Ovary (tissue), 3 donors: ENCODE data around the gene ADAR.
A peak's percentile ranks its signal among the peaks of the same experiment; 100 is the strongest.

Source experiments
- CTCF ChIP-seq, 3 donors: fragments of 450-650 bp in 2 of 3; fragments of 200-600 bp in 1 of 3; IDR thresholded peaks; one replicate each; pipeline versions ENCODE4 v1.5.1 to v1.8.0; 2016 to 2022; ENCODE audit warnings: antibody characterized with exemption in 3 of 3, mild to moderate bottlenecking in 1 of 3
- EP300 ChIP-seq: sonication (generic); formaldehyde crosslinking; IDR thresholded peaks from one replicate; pipeline ENCODE4 v1.6.1; 2017; ENCODE audit warnings: antibody characterized with exemption
- donor health status: DM: no; HTN: no; CAD: no.

DNA sequence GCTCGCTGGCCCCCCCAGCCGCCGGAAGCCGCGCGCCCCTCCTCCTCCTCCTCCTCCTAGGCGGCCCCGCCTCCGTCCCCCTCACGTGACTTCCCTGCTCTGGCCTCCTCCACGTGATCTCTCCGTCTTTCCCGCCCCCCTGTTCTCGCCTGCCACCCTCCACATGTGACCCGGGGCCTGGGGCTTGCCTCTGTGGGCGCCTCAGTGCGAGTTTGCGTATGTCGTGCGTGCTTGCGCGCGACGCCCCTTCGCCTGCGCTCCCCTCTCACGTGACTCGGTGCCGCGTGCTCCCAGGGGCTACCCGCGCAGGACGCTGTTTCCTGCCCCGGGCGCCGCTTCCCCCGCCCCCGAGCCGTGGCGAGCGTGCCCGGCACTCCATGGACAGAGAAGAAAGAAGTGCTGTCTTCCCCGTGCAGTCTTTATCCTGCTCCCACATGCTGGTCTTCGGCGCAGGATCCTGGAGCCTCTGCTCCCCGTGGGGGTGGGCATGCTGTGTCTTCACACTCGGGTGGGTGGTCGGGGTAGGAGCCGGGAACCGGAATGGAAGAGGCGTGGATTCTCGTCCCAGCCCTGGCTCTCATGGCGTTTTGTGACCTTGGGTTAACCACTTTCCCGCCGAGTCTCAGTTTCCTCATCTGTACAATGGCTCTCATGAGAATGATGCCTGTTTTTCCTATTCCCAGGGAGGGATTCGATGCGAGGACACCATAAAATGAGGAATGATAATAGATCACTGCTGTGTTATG is 49.1 kb downstream of the ADAR start:
- TF ChIP-seq CTCF (IDR thresholded peaks at IDR 0.05) (peak in 1 of 3 donors; percentile 24), EP300 (peak; percentile 90)
